Neural cell (in vitro differentiated cells): Measurements from ENCODE around the gene MSANTD2.

ENCODE experiments used
- EZH2 ChIP-seq: fragments of 200-600, 300-800 bp; shearing (Covaris generic), sonication (generic); IDR thresholded peaks from 2 replicates; pipeline ENCODE4 v1.6.1; 2014; ENCODE audit warnings: antibody characterized with exemption, low read length, borderline replicate concordance, mild to moderate bottlenecking; ENCODE audit not compliant: insufficient read depth, poor library complexity, severe bottlenecking
- POLR2AphosphoS5 ChIP-seq: IDR thresholded peaks from 2 replicates; pipeline ENCODE4 v1.6.1; 2012
- TF ChIP-seq, protein P1 (sequence below): fragments of 450-650 bp; IDR thresholded peaks from 2 replicates; pipeline ENCODE4 v1.5.1; 2014; ENCODE audit warnings: antibody characterized with exemption, mild to moderate bottlenecking, moderate library complexity; ENCODE audit not compliant: poor library complexity, severe bottlenecking

- no peak for TF ChIP-seq POLR2AphosphoS5
- TF ChIP-seq EZH2: no peak
- TF ChIP-seq, protein P1, sequence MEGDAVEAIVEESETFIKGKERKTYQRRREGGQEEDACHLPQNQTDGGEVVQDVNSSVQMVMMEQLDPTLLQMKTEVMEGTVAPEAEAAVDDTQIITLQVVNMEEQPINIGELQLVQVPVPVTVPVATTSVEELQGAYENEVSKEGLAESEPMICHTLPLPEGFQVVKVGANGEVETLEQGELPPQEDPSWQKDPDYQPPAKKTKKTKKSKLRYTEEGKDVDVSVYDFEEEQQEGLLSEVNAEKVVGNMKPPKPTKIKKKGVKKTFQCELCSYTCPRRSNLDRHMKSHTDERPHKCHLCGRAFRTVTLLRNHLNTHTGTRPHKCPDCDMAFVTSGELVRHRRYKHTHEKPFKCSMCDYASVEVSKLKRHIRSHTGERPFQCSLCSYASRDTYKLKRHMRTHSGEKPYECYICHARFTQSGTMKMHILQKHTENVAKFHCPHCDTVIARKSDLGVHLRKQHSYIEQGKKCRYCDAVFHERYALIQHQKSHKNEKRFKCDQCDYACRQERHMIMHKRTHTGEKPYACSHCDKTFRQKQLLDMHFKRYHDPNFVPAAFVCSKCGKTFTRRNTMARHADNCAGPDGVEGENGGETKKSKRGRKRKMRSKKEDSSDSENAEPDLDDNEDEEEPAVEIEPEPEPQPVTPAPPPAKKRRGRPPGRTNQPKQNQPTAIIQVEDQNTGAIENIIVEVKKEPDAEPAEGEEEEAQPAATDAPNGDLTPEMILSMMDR: no peak
Observed at GRCh38 chr11:124737638-124738305, 62.4 kb downstream of the MSANTD2 start.
